Measurements from ENCODE around the gene PBX1. TPM values are rescaled to one million over a fixed set of nuclear protein-coding genes. Genes with fewer than 3 reads are reported as not detected.

Gene PBX1
- polyA plus RNA-seq, 1 donor (not counting 4 experiments of a cell fraction or from before 2014, with no cell fraction given): 2.2 TPM

- Histone ChIP-seq H3K27me3 (ENCODE audit: control insufficient read depth, extremely low read depth, insufficient read depth, low read length) (no peaks in the 10 kb centered on the region), H3K4me2 (ENCODE audit: control insufficient read depth, extremely low read depth, insufficient read depth, low read depth, low read length) (no peak overlapping the region), H2AFZ (ENCODE audit: control insufficient read depth, low read length) (no peak overlapping the region), H3K4me3 (ENCODE audit: control insufficient read depth in 2 of 3, extremely low read depth in 1 of 3, insufficient read depth in 2 of 3, low read depth in 1 of 3, low read length in 3 of 3) (no peak overlapping the region), H3K36me3 (ENCODE audit: control insufficient read depth in 2 of 2, extremely low read depth in 1 of 2, insufficient read depth in 2 of 2, low read length in 2 of 2) (no peaks in the 10 kb centered on the region), H4K20me1 (ENCODE audit: control insufficient read depth, extremely low read depth, insufficient read depth, low read length) (no peaks in the 10 kb centered on the region), H3K9ac (ENCODE audit: control insufficient read depth, extremely low read depth, insufficient read depth, low read length) (no peak overlapping the region), H3K9me3 (ENCODE audit: control insufficient read depth, low read depth, low read length) (no peaks in the 10 kb centered on the region), H3K79me2 (ENCODE audit: control insufficient read depth, insufficient read depth, low read length) (no peaks in the 10 kb centered on the region), H3K9me1 (ENCODE audit: control insufficient read depth, extremely low read depth, insufficient read depth, low read length) (no peaks in the 10 kb centered on the region), H3K27ac (ENCODE audit: control insufficient read depth, insufficient read depth, low read length) (no peak overlapping the region), H3K4me1 (ENCODE audit: control insufficient read depth, extremely low read depth, insufficient read depth, low read length) (no peaks in the 10 kb centered on the region)
- DNase-seq (ENCODE audit: low read depth, low spot score) (no peak), FAIRE-seq (no peak)
- TF ChIP-seq CTCF (optimal IDR thresholded peaks at IDR 0.05 in 1 of 3, IDR thresholded peaks at IDR 0.05 in 1 of 3, conservative IDR thresholded peaks at IDR 0.05 in 1 of 3; ENCODE audit: extremely low read depth in 1 of 3, insufficient read depth in 2 of 3, low read length in 3 of 3): no peak
- TF ChIP-seq EZH2 (IDR thresholded peaks at IDR 0.05; ENCODE audit: low read length): no peak
- dilution Hi-C loops (cut with MboI; ENCODE audit: extremely low pct_ligation_motif_present, low sequenced_read_pairs): no loop called here
Measured at GRCh38 chr1:164515711-164516331, 43.2 kb upstream of the PBX1 start.

- no peaks in the 10 kb centered on the region for H3K36me3 ChIP-seq (ENCODE audit: control insufficient read depth in 2 of 2, extremely low read depth in 1 of 2, insufficient read depth in 2 of 2, low read length in 2 of 2)
- no peak overlapping the region for H3K4me2 ChIP-seq (ENCODE audit: control insufficient read depth, extremely low read depth, insufficient read depth, low read depth, low read length)
- H4K20me1 ChIP-seq (ENCODE audit: control insufficient read depth, extremely low read depth, insufficient read depth, low read length): no peaks in the 10 kb centered on the region
- no peaks in the 10 kb centered on the region for H3K9me1 ChIP-seq (ENCODE audit: control insufficient read depth, extremely low read depth, insufficient read depth, low read length)
- no peaks in the 10 kb centered on the region for H3K9me3 ChIP-seq (ENCODE audit: control insufficient read depth, low read depth, low read length)
- DNase-seq (ENCODE audit: low read depth, low spot score) (no peak), FAIRE-seq (no peak)
- no peaks in the 10 kb centered on the region for H3K27me3 ChIP-seq (ENCODE audit: control insufficient read depth, extremely low read depth, insufficient read depth, low read length)
- TF ChIP-seq EZH2 (IDR thresholded peaks at IDR 0.05; ENCODE audit: low read length) (no peak), CTCF (optimal IDR thresholded peaks at IDR 0.05 in 1 of 3, IDR thresholded peaks at IDR 0.05 in 1 of 3, conservative IDR thresholded peaks at IDR 0.05 in 1 of 3; ENCODE audit: extremely low read depth in 1 of 3, insufficient read depth in 2 of 3, low read length in 3 of 3) (no peak)
- H3K9ac ChIP-seq (ENCODE audit: control insufficient read depth, extremely low read depth, insufficient read depth, low read length): no peak overlapping the region
- H3K4me3 ChIP-seq (ENCODE audit: control insufficient read depth in 2 of 3, extremely low read depth in 1 of 3, insufficient read depth in 2 of 3, low read depth in 1 of 3, low read length in 3 of 3): no peak overlapping the region
- H3K4me1 ChIP-seq (ENCODE audit: control insufficient read depth, extremely low read depth, insufficient read depth, low read length): no peaks in the 10 kb centered on the region
- no peaks in the 10 kb centered on the region for H3K79me2 ChIP-seq (ENCODE audit: control insufficient read depth, insufficient read depth, low read length)
- no peak overlapping the region for H3K27ac ChIP-seq (ENCODE audit: control insufficient read depth, insufficient read depth, low read length)
- dilution Hi-C loops (cut with MboI; ENCODE audit: extremely low pct_ligation_motif_present, low sequenced_read_pairs): no loop called here
- H2AFZ ChIP-seq (ENCODE audit: control insufficient read depth, low read length): no peak overlapping the region
Measured at GRCh38 chr1:164516591-164516990, 42.4 kb upstream of the PBX1 start.
